NCI-H1417 (cell line): Measurements from ENCODE around the gene RPH3AL.
"Not testable (repeated sequence)": the region's sequence is repeated elsewhere in the genome, so short reads cannot be mapped to it uniquely, and the experiment has no call there.

Source experiments
- DNase-seq, 3 experiments: peaks; one replicate each; lab custom pipeline; 2025; lab: John Stamatoyannopoulos, UW

The RPH3AL gene

GRCh38 chr17:200586-200985 is 152.0 kb downstream of the RPH3AL start:
- DNase-seq, result no peak

- no peak for DNase-seq
Measured at GRCh38 chr17:199806-200545, 152.6 kb downstream of the RPH3AL start.

- DNase-seq, result no peak
Measured at GRCh38 chr17:199191-199604, 153.4 kb downstream of the RPH3AL start.

GRCh38 chr17:198225-198624 is 154.4 kb downstream of the RPH3AL start:
- not testable (repeated sequence) for DNase-seq

- no peak for DNase-seq
Measured at GRCh38 chr17:197352-197751, 155.3 kb downstream of the RPH3AL start.

GRCh38 chr17:194828-195602 is 157.6 kb downstream of the RPH3AL start:
- DNase-seq, result peak in 1 of 3 experiments; percentile 15

GRCh38 chr17:193841-194806 is 158.5 kb downstream of the RPH3AL start:
- DNase-seq, result peak; percentile 71 to 89 (median 74)

GRCh38 chr17:193426-193810 is 159.2 kb downstream of the RPH3AL start:
- DNase-seq, result no peak

GRCh38 chr17:192666-193425 is 159.8 kb downstream of the RPH3AL start:
- DNase-seq, result no peak

- no peak for DNase-seq
Measured at GRCh38 chr17:189444-189843, 163.2 kb downstream of the RPH3AL start.

- no peak for DNase-seq
Measured at GRCh38 chr17:187130-187529, 165.5 kb downstream of the RPH3AL start.

GRCh38 chr17:185445-186138 is 167.0 kb downstream of the RPH3AL start:
- DNase-seq, result no peak

- DNase-seq, result no peak
Measured at GRCh38 chr17:183021-183420, 169.6 kb downstream of the RPH3AL start.

- peak in 1 of 3 experiments; percentile 27 for DNase-seq
Measured at GRCh38 chr17:182050-182751, 170.4 kb downstream of the RPH3AL start.

GRCh38 chr17:181245-182049 is 171.2 kb downstream of the RPH3AL start, which contains the start of gene DOC2B:
Gene DOC2B, minus strand, starts transcription at chr17:181650. Its CDS starts 171 bp downstream, at chr17:181479.
- peak in 2 of 3 experiments; percentile 26 to 35 for DNase-seq

GRCh38 chr17:180381-181244 is 172.0 kb downstream of the RPH3AL start:
- peak in 2 of 3 experiments; percentile 39 to 53 for DNase-seq

GRCh38 chr17:179781-180380 is 172.7 kb downstream of the RPH3AL start:
- DNase-seq, result peak in 2 of 3 experiments; percentile 6 to 21

GRCh38 chr17:179066-179432 is 173.6 kb downstream of the RPH3AL start:
- peak in 1 of 3 experiments; percentile 29 for DNase-seq
